RWPE1 (cell line): ENCODE data around the gene CLECL1.
"Not testable (repeated sequence)": the region's sequence is repeated elsewhere in the genome, so short reads cannot be mapped to it uniquely, and the experiment has no call there.

ENCODE experiments used
- CTCF ChIA-PET: fragments of 350-600 bp; sonication (Branson Sonifier 250); formaldehyde crosslinking; extraction: SDS; loops from one replicate; lab custom pipeline; 2021; lab: Yijun Ruan, JAX
- POLR2A ChIA-PET: fragments of 400-600 bp; formaldehyde crosslinking; extraction: SDS; loops from one replicate; lab custom pipeline; 2020; ENCODE audit warnings: antibody characterized with exemption; ENCODE audit not compliant: low non-redundant PET; lab: Yijun Ruan, JAX
- DNase-seq: peaks from one replicate; pipeline ENCODE4 v3.0.0; 2012; ENCODE audit warnings: low spot score
- H3K27ac ChIP-seq: fragments of 450-650 bp; 2 replicates; pipeline ENCODE4 v1.5.1; 2017
- CTCF ChIP-seq: fragments of 450-650 bp; conservative IDR thresholded peaks from 2 replicates; pipeline ENCODE4 v1.5.1; 2017; ENCODE audit warnings: low read depth, mild to moderate bottlenecking

The CLECL1 gene

DNA sequence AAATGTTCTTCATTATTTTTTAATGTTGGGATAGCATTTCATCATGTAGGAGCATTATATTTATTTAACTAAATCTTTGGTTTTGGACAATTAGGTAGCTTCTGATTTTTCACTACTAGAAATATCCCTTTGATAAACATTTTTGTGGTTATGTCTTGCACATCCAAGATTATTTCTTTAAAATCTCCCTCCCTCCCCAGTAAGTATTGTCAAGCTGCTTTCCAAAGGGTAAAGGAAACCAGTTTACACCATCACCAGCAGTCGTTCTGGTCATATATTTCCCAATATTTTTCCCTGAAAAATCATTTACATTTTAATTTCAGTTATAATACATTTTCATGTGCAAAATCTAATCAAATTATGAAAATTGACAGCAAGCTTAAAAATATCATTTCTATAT lies 16.7 kb upstream of the CLECL1 start:
- CTCF ChIA-PET, result interaction anchor here (0.6 to 3.0 kb wide), 7 partner anchors 9 to 958 kb away, joined by 3 to 23 read pairs (median 3); no protein-coding TSS in a partner anchor
- no peak overlapping the region for H3K27ac ChIP-seq
- no peak for TF ChIP-seq CTCF
- POLR2A ChIA-PET, result interaction anchor here (0.6 kb wide), 1 partner anchor 115 kb away, joined by 6 read pairs; no protein-coding TSS in a partner anchor
- no peak for DNase-seq

DNA sequence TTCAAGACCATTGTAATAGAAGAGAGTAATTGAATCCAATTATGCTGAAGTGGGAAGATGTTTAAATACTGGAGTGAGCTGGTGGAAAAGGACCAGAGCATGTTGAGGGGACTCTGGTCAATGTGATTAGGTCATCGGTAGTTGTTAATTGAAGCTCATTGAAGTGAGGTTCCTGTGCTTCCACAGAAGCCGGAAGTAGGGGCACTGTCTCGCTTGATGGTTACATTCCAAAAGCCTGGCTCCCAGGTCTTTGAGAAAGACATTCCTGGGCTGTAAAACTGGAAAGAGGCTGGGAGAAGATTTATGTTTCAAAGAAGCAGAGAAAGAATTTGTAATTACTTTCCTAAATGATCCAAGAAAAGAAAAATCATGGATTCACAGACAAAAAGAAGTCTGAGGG lies 12.3 kb upstream of the CLECL1 start:
- no peak for TF ChIP-seq CTCF
- CTCF ChIA-PET, result interaction anchor here (0.6 kb wide), 1 partner anchor 13 kb away, joined by 3 read pairs; no protein-coding TSS in a partner anchor
- H3K27ac ChIP-seq, result no peak overlapping the region
- POLR2A ChIA-PET, result no interaction called here
- DNase-seq, result no peak

- ChIA-PET CTCF (interaction anchor here (0.6 to 1.4 kb wide), 6 partner anchors 13 to 287 kb away, joined by 3 to 6 read pairs (median 3); no protein-coding TSS in a partner anchor), POLR2A (no interaction called here)
- no peak overlapping the region for H3K27ac ChIP-seq
- no peak for DNase-seq
- TF ChIP-seq CTCF, result no peak
Measured at GRCh38 chr12:9742661-9743060, 9.8 kb upstream of the CLECL1 start.

DNA sequence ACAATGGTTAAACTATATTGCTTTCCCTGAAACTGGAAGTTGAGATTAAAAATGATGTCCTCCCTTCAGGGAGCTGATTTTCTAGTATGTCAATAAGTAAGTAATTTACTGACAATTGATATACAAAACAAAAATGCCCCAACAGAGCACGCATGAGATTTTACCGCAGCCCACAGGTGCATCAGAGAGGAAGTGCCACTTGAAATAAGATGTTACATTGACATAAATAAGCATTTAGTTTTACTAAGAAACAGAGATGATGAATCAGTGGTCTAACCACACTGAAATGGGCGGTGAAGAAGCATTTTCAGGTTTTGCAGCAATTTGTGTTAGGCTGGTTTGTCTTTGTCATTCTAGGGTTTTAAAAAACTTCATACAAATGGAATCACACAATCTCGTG lies 8.8 kb upstream of the CLECL1 start:
- ChIA-PET POLR2A (no interaction called here), CTCF (no interaction called here)
- TF ChIP-seq CTCF, result no peak
- no peak for DNase-seq
- no peak overlapping the region for H3K27ac ChIP-seq

GRCh38 chr12:9740106-9740750 lies 7.3 kb upstream of the CLECL1 start:
- ChIA-PET CTCF (no interaction called here), POLR2A (interaction anchor here (0.7 kb wide), 1 partner anchor 204 kb away, joined by 3 read pairs; no protein-coding TSS in a partner anchor)
- no peak for TF ChIP-seq CTCF
- no peak for DNase-seq
- H3K27ac ChIP-seq, result no peak overlapping the region

GRCh38 chr12:9739404-9740105 lies 6.7 kb upstream of the CLECL1 start:
- H3K27ac ChIP-seq, DNase-seq: not testable (repeated sequence)
- CTCF ChIA-PET, result interaction anchor here (1.1 to 1.7 kb wide), 2 partner anchors 9 to 11 kb away, joined by 5 read pairs; no protein-coding TSS in a partner anchor
- POLR2A ChIA-PET, result interaction anchor here (0.7 kb wide), 1 partner anchor 204 kb away, joined by 3 read pairs; no protein-coding TSS in a partner anchor

- CTCF ChIA-PET, result interaction anchor here (0.5 to 1.7 kb wide), 3 partner anchors 10 to 16 kb away, joined by 3 to 5 read pairs (median 5); no protein-coding TSS in a partner anchor
- H3K27ac ChIP-seq, POLR2A ChIA-PET, DNase-seq: not testable (repeated sequence)
Measured at GRCh38 chr12:9738905-9739304, 6.0 kb upstream of the CLECL1 start.
